Liver (tissue), 9 donors: ENCODE measurements around the gene CSF3R. TPM values are rescaled to one million over a fixed set of nuclear protein-coding genes. Genes with fewer than 3 reads are reported as not detected.
"Not testable (repeated sequence)": the region's sequence is repeated elsewhere in the genome, so short reads cannot be mapped to it uniquely, and the experiment has no call there.

Experiments
- DNase-seq: peaks from one replicate; pipeline ENCODE4 v3.0.0-alpha.2; 2017; ENCODE audit warnings: low spot score
- H3K27ac ChIP-seq, 2 donors: one replicate each; pipeline ENCODE4 v1.7.0; 2013; ENCODE audit warnings: inconsistent platforms in 2 of 2, low read length in 2 of 2, control low read depth in 1 of 2, low read depth in 1 of 2, mild to moderate bottlenecking in 1 of 2
- H3K27me3 ChIP-seq, 4 donors: one replicate each; pipeline versions ENCODE4 v1.6.1 to v1.7.0; 2013; ENCODE audit warnings: low read length in 3 of 4, inconsistent platforms in 1 of 4, mild to moderate bottlenecking in 1 of 4, moderate library complexity in 1 of 4; ENCODE audit not compliant: control insufficient read depth in 4 of 4, insufficient read depth in 4 of 4
- H3K36me3 ChIP-seq, 4 donors: one replicate each; pipeline versions ENCODE4 v1.6.1 to v1.7.0; 2013; ENCODE audit warnings: low read length in 3 of 4, mild to moderate bottlenecking in 3 of 4, low read depth in 1 of 4, moderate library complexity in 1 of 4; ENCODE audit not compliant: control insufficient read depth in 4 of 4, insufficient read depth in 3 of 4
- H3K4me1 ChIP-seq, 4 donors: one replicate each; pipeline versions ENCODE4 v1.6.1 to v1.7.0; 2013; ENCODE audit warnings: low read length in 3 of 4, mild to moderate bottlenecking in 3 of 4, moderate library complexity in 1 of 4; ENCODE audit not compliant: control insufficient read depth in 4 of 4, insufficient read depth in 4 of 4
- H3K4me3 ChIP-seq, 3 donors: one replicate each; pipeline versions ENCODE4 v1.6.1 to v1.7.0; 2013; ENCODE audit warnings: low read length in 3 of 3, control low read depth in 1 of 3, low read depth in 1 of 3, mild to moderate bottlenecking in 1 of 3
- H3K9ac ChIP-seq, 2 donors: one replicate each; pipeline ENCODE4 v1.7.0; 2013; ENCODE audit warnings: low read length in 2 of 2, mild to moderate bottlenecking in 2 of 2, moderate library complexity in 2 of 2, control low read depth in 1 of 2, low read depth in 1 of 2
- H3K9me3 ChIP-seq, 4 donors: one replicate each; pipeline versions ENCODE4 v1.6.1 to v1.7.0; 2013; ENCODE audit warnings: low read length in 3 of 4; ENCODE audit not compliant: control insufficient read depth in 4 of 4
- ATF3 ChIP-seq: IDR thresholded peaks from 2 replicates; pipeline ENCODE4 v1.6.1; 2016; ENCODE audit warnings: antibody characterized with exemption
- CTCF ChIP-seq: fragments of 150-350 bp; IDR thresholded peaks from 2 replicates; pipeline ENCODE4 v1.5.1; 2017; ENCODE audit warnings: improper control_type of control experiment, low read depth, low read length; ENCODE audit not compliant: missing input control
- EGR1 ChIP-seq, 2 donors: IDR thresholded peaks; 2 replicates each; pipeline ENCODE4 v1.6.1; 2016 to 2018; ENCODE audit warnings: antibody characterized with exemption in 2 of 2, low read depth in 2 of 2
- FOXA1 ChIP-seq: IDR thresholded peaks from 2 replicates; pipeline ENCODE4 v1.6.1; 2016; ENCODE audit warnings: antibody characterized with exemption
- FOXA2 ChIP-seq: IDR thresholded peaks from 2 replicates; pipeline ENCODE4 v1.6.1; 2016; ENCODE audit warnings: antibody characterized with exemption
- GABPA ChIP-seq, 2 donors: IDR thresholded peaks in 1 of 2; conservative IDR thresholded peaks in 1 of 2; 2 replicates each; pipeline ENCODE4 v1.6.1; 2016; ENCODE audit warnings: antibody characterized with exemption in 2 of 2, mild to moderate bottlenecking in 1 of 2, moderate library complexity in 1 of 2
- HNF4A ChIP-seq, 2 donors: conservative IDR thresholded peaks; 2 replicates each; pipeline ENCODE4 v1.6.1; 2016; ENCODE audit warnings: antibody characterized with exemption in 2 of 2, mild to moderate bottlenecking in 2 of 2
- HNF4G ChIP-seq: IDR thresholded peaks from 2 replicates; pipeline ENCODE4 v1.6.1; 2016; ENCODE audit warnings: antibody characterized with exemption
- JUND ChIP-seq, 2 donors: IDR thresholded peaks; 2 replicates each; pipeline ENCODE4 v1.6.1; 2016; ENCODE audit warnings: antibody characterized with exemption in 2 of 2
- MAX ChIP-seq: IDR thresholded peaks from 2 replicates; pipeline ENCODE4 v1.6.1; 2016; ENCODE audit warnings: antibody characterized with exemption
- NR2F2 ChIP-seq: IDR thresholded peaks from 2 replicates; pipeline ENCODE4 v1.6.1; 2016; ENCODE audit warnings: antibody characterized with exemption
- RAD21 ChIP-seq, 2 donors: IDR thresholded peaks; 2 replicates each; pipeline ENCODE4 v1.6.1; 2016; ENCODE audit warnings: antibody characterized with exemption in 2 of 2, mild to moderate bottlenecking in 2 of 2
- REST ChIP-seq: IDR thresholded peaks from 2 replicates; pipeline ENCODE4 v1.6.1; 2016; ENCODE audit warnings: antibody characterized with exemption, mild to moderate bottlenecking
- RXRA ChIP-seq, 2 donors: IDR thresholded peaks; 2 replicates each; pipeline ENCODE4 v1.6.1; 2017 to 2018; ENCODE audit warnings: antibody characterized with exemption in 2 of 2, mild to moderate bottlenecking in 1 of 2
- SP1 ChIP-seq: IDR thresholded peaks from 2 replicates; pipeline ENCODE4 v1.6.1; 2018; ENCODE audit warnings: antibody characterized with exemption, mild to moderate bottlenecking
- TAF1 ChIP-seq: conservative IDR thresholded peaks from 2 replicates; pipeline ENCODE4 v1.6.1; 2016; ENCODE audit warnings: antibody characterized with exemption, mild to moderate bottlenecking
- YY1 ChIP-seq: IDR thresholded peaks from 2 replicates; pipeline ENCODE4 v1.6.1; 2016; ENCODE audit warnings: antibody characterized with exemption, mild to moderate bottlenecking
- ZBTB33 ChIP-seq: IDR thresholded peaks from 2 replicates; pipeline ENCODE4 v1.6.1; 2016; ENCODE audit warnings: antibody characterized with exemption
- WGBS: extraction: QIAGEN DNeasy Blood & Tissue Kit; methylation state at CpG from one replicate; pipeline ENCODE4 v1.1.7; 2013; 5-methylcytosine and 5-hydroxymethylcytosine counted together
- polyA plus RNA-seq, 2 donors: library from polyadenylated mRNA; stranded (reverse) in 1 of 2; unstranded in 1 of 2; fragments of 200-250 nt in 1 of 2; fragments of >200 nt in 1 of 2; fragmentation: Nextera tagmentation in 1 of 2; extraction: Ambion mirVana in 1 of 2; gene quantifications; one replicate each; pipeline versions ENCODE4 v1.2.1 to v1.2.3, GENCODE V29; 2013 to 2015
- total RNA-seq, 2 donors: library from RNA; depleted of rRNA; stranded (reverse); fragments of >200 nt; gene quantifications; one replicate each; pipeline ENCODE4 v1.2.3, GENCODE V29; 2014
- donor health status: healthy.
- donor health status: healthy.
- donor health status: healthy.
- donor health status: healthy.
- donor health status: healthy.

Gene CSF3R
- total and polyA plus RNA-seq, 4 donors = 6.7 to 81.3 (median 15.9) TPM

GRCh38 chr1:36487906-36488305, 5.2 kb upstream of the CSF3R start:
- 82% methylated on average over 3 of the region's 3 CpGs for WGBS
- Histone ChIP-seq H3K4me3 (no peak overlapping the region), H3K4me1 (peaks cover 3 to 16% (median 9%) of the 10 kb centered on the region in 4 donors), H3K27me3 (no peaks in the 10 kb centered on the region), H3K9me3 (no peaks in the 10 kb centered on the region), H3K9ac (no peak overlapping the region), H3K27ac (peak overlapping the region in 1 of 2 donors; percentile 84), H3K36me3 (no peaks in the 10 kb centered on the region)
- TF ChIP-seq ZBTB33 = no peak
- no peak for TF ChIP-seq FOXA1
- TF ChIP-seq HNF4G = no peak
- no peak for TF ChIP-seq TAF1
- TF ChIP-seq EGR1 (IDR thresholded peaks at IDR 0.05; ENCODE audit: low read depth in 2 of 2) = no peak
- TF ChIP-seq REST = no peak
- TF ChIP-seq RXRA (IDR thresholded peaks at IDR 0.05) = no peak
- TF ChIP-seq CTCF = no peak
- TF ChIP-seq YY1 = no peak
- no peak for TF ChIP-seq SP1
- TF ChIP-seq GABPA (IDR thresholded peaks at IDR 0.05 in 1 of 2, conservative IDR thresholded peaks at IDR 0.05 in 1 of 2) = no peak
- no peak for TF ChIP-seq FOXA2
- TF ChIP-seq ATF3 = no peak
- no peak for TF ChIP-seq RAD21 (IDR thresholded peaks at IDR 0.05)
- no peak for TF ChIP-seq JUND (IDR thresholded peaks at IDR 0.05)
- no peak for TF ChIP-seq NR2F2
- no peak for TF ChIP-seq HNF4A (conservative IDR thresholded peaks at IDR 0.05)
- TF ChIP-seq MAX = no peak
- no peak for DNase-seq

GRCh38 chr1:36487336-36487725, 4.6 kb upstream of the CSF3R start:
- H3K9ac ChIP-seq, H3K27me3 ChIP-seq, DNase-seq, H3K36me3 ChIP-seq, H3K9me3 ChIP-seq, H3K4me3 ChIP-seq: not testable (repeated sequence)
- Histone ChIP-seq H3K4me1 (peaks cover 3 to 16% (median 9%) of the 10 kb centered on the region in 4 donors), H3K27ac (peak overlapping the region; percentile 84 to 89)
- WGBS = 79% methylated on average over 9 of the region's 9 CpGs
